Testis (tissue), 3 donors: ENCODE results near the gene CDYL2. TPM values are rescaled to one million over a fixed set of nuclear protein-coding genes. Genes with fewer than 3 reads are reported as not detected.
A peak's percentile ranks its signal among the peaks of the same experiment; 100 is the strongest.
"Not testable (repeated sequence)": the region's sequence is repeated elsewhere in the genome, so short reads cannot be mapped to it uniquely, and the experiment has no call there.

Experiments
- DNase-seq: peaks from one replicate; pipeline ENCODE4 v3.0.0-alpha.2; 2019
- H3K27ac ChIP-seq, 2 donors: fragments of 200-600 bp; sonication (generic); one replicate each; pipeline ENCODE4 v1.5.1; 2019
- H3K27me3 ChIP-seq: fragments of 200-600 bp; sonication (generic); one replicate; pipeline ENCODE4 v1.5.1; 2019
- H3K36me3 ChIP-seq: fragments of 200-600 bp; sonication (generic); one replicate; pipeline ENCODE4 v1.5.1; 2017; ENCODE audit warnings: low read depth; ENCODE audit errors: missing control alignments
- H3K4me1 ChIP-seq: fragments of 200-600 bp; sonication (generic); one replicate; pipeline ENCODE4 v1.5.1; 2019
- H3K4me3 ChIP-seq, 2 donors: fragments of 200-600 bp; sonication (generic); one replicate each; pipeline ENCODE4 v1.5.1; 2017 to 2019
- H3K9me3 ChIP-seq: fragments of 200-600 bp; sonication (generic); one replicate; pipeline ENCODE4 v1.5.1; 2017
- CTCF ChIP-seq, 3 experiments: fragments of 450-650 bp in 2 of 3; fragments of 200-600 bp in 1 of 3; sonication (generic) in 1 of 3; IDR thresholded peaks; one replicate each; pipeline ENCODE4 v1.5.1; 2016 to 2019; ENCODE audit warnings: antibody characterized with exemption in 3 of 3, mild to moderate bottlenecking in 2 of 3, moderate library complexity in 1 of 3
- POLR2A ChIP-seq: fragments of 450-650 bp; IDR thresholded peaks from one replicate; pipeline ENCODE4 v1.6.1; 2017; ENCODE audit warnings: antibody characterized with exemption, mild to moderate bottlenecking, moderate library complexity
- WGBS, 2 donors: methylation state at CpG; one replicate each; pipeline ENCODE4 v1.1.5; 2018; 5-methylcytosine and 5-hydroxymethylcytosine counted together
- intact Hi-C: fragments of 100-400 bp; cut with DNase I; formaldehyde crosslinking; loops from one replicate; pipeline ENCODE4 v1.15.1; 2023; ENCODE audit warnings: low total_unique reads
- polyA plus RNA-seq: library from polyadenylated mRNA; stranded (reverse); fragments of 350-450 nt; fragmentation: Illumina TruSeq; extraction: RNeasy Lipid Tissue Mini Kit (QIAGEN cat#74804); gene quantifications from one replicate; pipeline ENCODE4 v1.2.3, GENCODE V29; 2014; ENCODE audit warnings: low read depth, low replicate concordance; ENCODE audit not compliant: insufficient read depth
- total RNA-seq, 2 donors: library from RNA; depleted of rRNA; stranded (reverse); fragments of >200 nt; gene quantifications; one replicate each; pipeline ENCODE4 v1.2.3, GENCODE V29; 2016

The CDYL2 gene
- total and polyA plus RNA-seq, 3 donors from 2014 or later = 31.2 to 63.7 (median 60.4) TPM

DNA sequence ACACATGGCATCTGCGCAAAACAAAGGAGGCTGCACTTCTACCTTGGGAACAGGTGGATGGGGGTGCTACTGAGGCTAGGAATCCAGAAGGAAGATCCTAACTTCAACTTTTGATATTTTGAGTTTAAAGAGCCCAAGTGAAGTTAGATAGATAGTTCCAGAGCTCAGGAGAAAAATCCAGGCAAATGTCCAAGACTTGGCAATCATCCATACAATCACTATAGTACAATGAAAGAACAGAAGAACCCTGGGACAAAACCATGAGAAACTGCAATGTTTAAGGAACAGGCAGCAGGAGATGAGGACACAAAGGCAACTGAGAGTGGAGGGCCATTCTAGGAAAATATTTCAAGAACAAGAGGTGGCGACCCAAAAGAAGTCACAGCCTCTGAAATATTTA lies 12.4 kb downstream of the CDYL2 start:
- WGBS, 2 donors = 97% methylated on average over 2 of the region's 2 CpGs
- H3K36me3 ChIP-seq = no peaks in the 10 kb centered on the region

GRCh38 chr16:80791411-80791810 lies 13.0 kb downstream of the CDYL2 start:
- H3K4me1 ChIP-seq = no peaks in the 10 kb centered on the region
- no peaks in the 10 kb centered on the region for H3K36me3 ChIP-seq
- no peaks in the 10 kb centered on the region for H3K9me3 ChIP-seq
- H3K4me3 ChIP-seq = no peak overlapping the region
- WGBS, 2 donors = 43 to 52% methylated on average over 1 of the region's 1 CpG
- DNase-seq = no peak
- peak overlapping the region in 1 of 2 donors; percentile 24 for H3K27ac ChIP-seq
- no peaks in the 10 kb centered on the region for H3K27me3 ChIP-seq
- intact Hi-C loops = no loop called here
- TF ChIP-seq POLR2A (no peak), CTCF (IDR thresholded peaks at IDR 0.05) (no peak)

More for the DNA sequence above, 12.4 kb downstream of the CDYL2 start:
- Histone ChIP-seq H3K4me3 (no peak overlapping the region), H3K9me3 (no peaks in the 10 kb centered on the region), H3K27me3 (no peaks in the 10 kb centered on the region), H3K4me1 (no peaks in the 10 kb centered on the region), H3K27ac (peak overlapping the region in 1 of 2 donors; percentile 24)
- intact Hi-C loops = no loop called here
- TF ChIP-seq POLR2A (no peak), CTCF (IDR thresholded peaks at IDR 0.05) (no peak)
- no peak for DNase-seq

- no peaks in the 10 kb centered on the region for H3K36me3 ChIP-seq
- WGBS, 2 donors = 62 to 70% methylated on average over 5 of the region's 5 CpGs
- DNase-seq = no peak
- H3K9me3 ChIP-seq = no peaks in the 10 kb centered on the region
- H3K4me3 ChIP-seq = no peak overlapping the region
- H3K4me1 ChIP-seq = no peaks in the 10 kb centered on the region
- TF ChIP-seq POLR2A = no peak
- TF ChIP-seq CTCF (IDR thresholded peaks at IDR 0.05) = no peak
- no peaks in the 10 kb centered on the region for H3K27me3 ChIP-seq
- intact Hi-C loops = no loop called here
- no peak overlapping the region for H3K27ac ChIP-seq
These were observed 13.6 kb downstream of the CDYL2 start for GRCh38 chr16:80790751-80791150.

DNA sequence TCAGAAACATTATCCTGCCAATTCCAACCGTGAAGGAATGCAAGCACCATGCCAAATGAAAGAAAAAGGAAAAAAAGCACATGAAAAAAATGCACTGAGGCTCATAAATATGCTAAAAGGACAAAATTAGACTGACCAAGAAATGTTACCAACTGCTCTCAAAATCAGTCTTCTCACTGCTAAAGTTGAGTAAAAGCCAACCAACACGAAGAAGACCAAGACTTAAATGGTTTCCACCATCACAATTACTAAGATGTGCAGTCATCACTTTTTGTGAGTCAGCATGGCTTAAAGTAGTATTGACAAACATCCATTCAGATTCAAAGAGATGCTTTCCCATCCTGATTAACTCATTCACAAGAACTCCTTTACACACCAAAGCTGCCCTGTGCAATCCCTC lies 16.4 kb downstream of the CDYL2 start:
- no peaks in the 10 kb centered on the region for H3K9me3 ChIP-seq
- H3K4me1 ChIP-seq = no peaks in the 10 kb centered on the region
- no peak for TF ChIP-seq CTCF (IDR thresholded peaks at IDR 0.05)
- no peak for TF ChIP-seq POLR2A
- no peaks in the 10 kb centered on the region for H3K36me3 ChIP-seq
- H3K4me3 ChIP-seq = no peak overlapping the region
- intact Hi-C loops = no loop called here
- DNase-seq = no peak
- H3K27ac ChIP-seq = no peak overlapping the region
- 36 to 40% methylated on average over 2 of the region's 2 CpGs for WGBS, 2 donors
- no peaks in the 10 kb centered on the region for H3K27me3 ChIP-seq

DNA sequence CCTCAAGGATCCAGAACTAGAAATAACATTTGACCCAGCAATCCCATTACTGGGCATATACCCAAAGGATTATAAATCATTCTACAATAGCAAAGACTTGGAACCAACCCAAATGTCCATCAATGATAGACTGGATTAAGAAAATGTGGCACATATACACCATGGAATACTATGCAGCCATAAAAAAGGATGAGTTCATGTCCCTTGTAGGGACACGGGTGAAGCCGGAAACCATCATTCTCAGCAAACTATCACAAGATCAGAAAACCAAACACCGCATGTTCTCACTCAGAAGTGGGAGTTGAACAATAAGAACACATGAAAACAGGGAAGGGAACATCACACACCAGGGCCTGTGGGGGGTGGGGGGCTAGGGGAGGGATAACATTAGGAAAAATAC lies 17.8 kb downstream of the CDYL2 start:
- H3K9me3 ChIP-seq, H3K4me1 ChIP-seq, H3K27me3 ChIP-seq, H3K27ac ChIP-seq, intact Hi-C loops, H3K4me3 ChIP-seq, H3K36me3 ChIP-seq, DNase-seq: not testable (repeated sequence)
- WGBS, 2 donors = 97 to 98% methylated on average over 3 of the region's 3 CpGs
